Measurements from ENCODE around the gene SMPD3.

DNA sequence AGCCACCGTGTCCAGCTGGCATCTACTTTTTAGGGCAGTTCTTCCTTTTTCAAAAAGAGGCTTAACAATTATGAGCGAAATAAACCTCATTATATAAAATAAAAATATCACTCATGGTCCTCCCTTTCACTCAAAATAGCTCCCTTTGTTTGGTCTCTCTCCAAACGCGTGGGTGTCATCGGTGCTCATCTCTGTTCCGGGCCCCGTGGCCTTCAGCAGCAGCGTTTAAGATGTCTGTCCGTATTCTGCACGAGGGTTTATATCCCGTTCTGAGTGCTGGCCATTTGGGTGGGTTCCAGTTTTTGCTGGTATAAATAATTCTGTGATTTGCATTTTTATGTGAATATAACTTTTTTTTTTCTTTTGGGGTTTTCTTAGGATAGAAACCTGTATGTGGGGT is 104.1 kb downstream of the SMPD3 start:
- TF ChIP-seq, protein P1, sequence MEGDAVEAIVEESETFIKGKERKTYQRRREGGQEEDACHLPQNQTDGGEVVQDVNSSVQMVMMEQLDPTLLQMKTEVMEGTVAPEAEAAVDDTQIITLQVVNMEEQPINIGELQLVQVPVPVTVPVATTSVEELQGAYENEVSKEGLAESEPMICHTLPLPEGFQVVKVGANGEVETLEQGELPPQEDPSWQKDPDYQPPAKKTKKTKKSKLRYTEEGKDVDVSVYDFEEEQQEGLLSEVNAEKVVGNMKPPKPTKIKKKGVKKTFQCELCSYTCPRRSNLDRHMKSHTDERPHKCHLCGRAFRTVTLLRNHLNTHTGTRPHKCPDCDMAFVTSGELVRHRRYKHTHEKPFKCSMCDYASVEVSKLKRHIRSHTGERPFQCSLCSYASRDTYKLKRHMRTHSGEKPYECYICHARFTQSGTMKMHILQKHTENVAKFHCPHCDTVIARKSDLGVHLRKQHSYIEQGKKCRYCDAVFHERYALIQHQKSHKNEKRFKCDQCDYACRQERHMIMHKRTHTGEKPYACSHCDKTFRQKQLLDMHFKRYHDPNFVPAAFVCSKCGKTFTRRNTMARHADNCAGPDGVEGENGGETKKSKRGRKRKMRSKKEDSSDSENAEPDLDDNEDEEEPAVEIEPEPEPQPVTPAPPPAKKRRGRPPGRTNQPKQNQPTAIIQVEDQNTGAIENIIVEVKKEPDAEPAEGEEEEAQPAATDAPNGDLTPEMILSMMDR (IDR thresholded peaks at IDR 0.05), result no peak
- TF ChIP-seq NFYB (CRISPR knock-in tag; conservative IDR thresholded peaks at IDR 0.05; ENCODE audit: low read depth), result no peak
- TF ChIP-seq, protein P2, sequence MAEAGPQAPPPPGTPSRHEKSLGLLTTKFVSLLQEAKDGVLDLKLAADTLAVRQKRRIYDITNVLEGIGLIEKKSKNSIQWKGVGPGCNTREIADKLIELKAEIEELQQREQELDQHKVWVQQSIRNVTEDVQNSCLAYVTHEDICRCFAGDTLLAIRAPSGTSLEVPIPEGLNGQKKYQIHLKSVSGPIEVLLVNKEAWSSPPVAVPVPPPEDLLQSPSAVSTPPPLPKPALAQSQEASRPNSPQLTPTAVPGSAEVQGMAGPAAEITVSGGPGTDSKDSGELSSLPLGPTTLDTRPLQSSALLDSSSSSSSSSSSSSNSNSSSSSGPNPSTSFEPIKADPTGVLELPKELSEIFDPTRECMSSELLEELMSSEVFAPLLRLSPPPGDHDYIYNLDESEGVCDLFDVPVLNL (CRISPR knock-in tag; IDR thresholded peaks at IDR 0.05; ENCODE audit: borderline replicate concordance, low read depth), result no peak
- no peak for TF ChIP-seq FOXK1 (CRISPR knock-in tag; IDR thresholded peaks at IDR 0.05)
- TF ChIP-seq CREB1 (CRISPR knock-in tag; IDR thresholded peaks at IDR 0.05), result no peak
- no peak for TF ChIP-seq NR2C2 (CRISPR knock-in tag; IDR thresholded peaks at IDR 0.05)
- TF ChIP-seq, protein P3, sequence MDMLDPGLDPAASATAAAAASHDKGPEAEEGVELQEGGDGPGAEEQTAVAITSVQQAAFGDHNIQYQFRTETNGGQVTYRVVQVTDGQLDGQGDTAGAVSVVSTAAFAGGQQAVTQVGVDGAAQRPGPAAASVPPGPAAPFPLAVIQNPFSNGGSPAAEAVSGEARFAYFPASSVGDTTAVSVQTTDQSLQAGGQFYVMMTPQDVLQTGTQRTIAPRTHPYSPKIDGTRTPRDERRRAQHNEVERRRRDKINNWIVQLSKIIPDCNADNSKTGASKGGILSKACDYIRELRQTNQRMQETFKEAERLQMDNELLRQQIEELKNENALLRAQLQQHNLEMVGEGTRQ (CRISPR knock-in tag; IDR thresholded peaks at IDR 0.05), result no peak
- TF ChIP-seq, protein P4, sequence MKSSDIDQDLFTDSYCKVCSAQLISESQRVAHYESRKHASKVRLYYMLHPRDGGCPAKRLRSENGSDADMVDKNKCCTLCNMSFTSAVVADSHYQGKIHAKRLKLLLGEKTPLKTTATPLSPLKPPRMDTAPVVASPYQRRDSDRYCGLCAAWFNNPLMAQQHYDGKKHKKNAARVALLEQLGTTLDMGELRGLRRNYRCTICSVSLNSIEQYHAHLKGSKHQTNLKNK (CRISPR knock-in tag; IDR thresholded peaks at IDR 0.05), result no peak
- TF ChIP-seq ZNF396 (CRISPR knock-in tag; IDR thresholded peaks at IDR 0.05; ENCODE audit: borderline replicate concordance), result no peak
- TF ChIP-seq, protein P5, sequence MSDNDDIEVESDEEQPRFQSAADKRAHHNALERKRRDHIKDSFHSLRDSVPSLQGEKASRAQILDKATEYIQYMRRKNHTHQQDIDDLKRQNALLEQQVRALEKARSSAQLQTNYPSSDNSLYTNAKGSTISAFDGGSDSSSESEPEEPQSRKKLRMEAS (CRISPR knock-in tag; IDR thresholded peaks at IDR 0.05), result no peak
- TF ChIP-seq ZNF138 (CRISPR knock-in tag; conservative IDR thresholded peaks at IDR 0.05), result no peak
- TF ChIP-seq, protein P6, sequence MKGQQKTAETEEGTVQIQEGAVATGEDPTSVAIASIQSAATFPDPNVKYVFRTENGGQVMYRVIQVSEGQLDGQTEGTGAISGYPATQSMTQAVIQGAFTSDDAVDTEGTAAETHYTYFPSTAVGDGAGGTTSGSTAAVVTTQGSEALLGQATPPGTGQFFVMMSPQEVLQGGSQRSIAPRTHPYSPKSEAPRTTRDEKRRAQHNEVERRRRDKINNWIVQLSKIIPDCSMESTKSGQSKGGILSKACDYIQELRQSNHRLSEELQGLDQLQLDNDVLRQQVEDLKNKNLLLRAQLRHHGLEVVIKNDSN (CRISPR knock-in tag; IDR thresholded peaks at IDR 0.05), result no peak

All from WTC11 (cell line).